GM12892 (cell line): ENCODE measurements around the gene SPATC1L.

Experiments used
- POLR2A ChIP-seq: IDR thresholded peaks from 2 replicates; pipeline ENCODE4 v1.6.1; 2011; ENCODE audit warnings: low read depth, low read length, control low read depth
- POLR2AphosphoS5 ChIP-seq: IDR thresholded peaks from 2 replicates; pipeline ENCODE4 v1.6.1; 2011; ENCODE audit warnings: low read depth, low read length, control low read depth

GRCh38 chr21:46145159-46145839 is 39.0 kb downstream of the SPATC1L start:
- TF ChIP-seq POLR2A (no peak), POLR2AphosphoS5 (no peak)
